Gastrocnemius medialis (tissue), 4 donors: Measurements from ENCODE around the gene LCN2. TPM values are rescaled to one million over a fixed set of nuclear protein-coding genes. Genes with fewer than 3 reads are reported as not detected.

Experiments
- ATAC-seq, 2 donors: fragments of 150-250 bp; one replicate each; pipeline ENCODE4 v1.9.1; 2016
- DNase-seq, 2 donors: peaks; one replicate each; pipeline ENCODE4 v3.0.0-alpha.2; 2019
- H3K27ac ChIP-seq, 4 donors: fragments of 200-600 bp; sonication (generic); 1 replicate in 1 of 4; 2 replicates in 3 of 4; pipeline ENCODE4 v1.5.1; 2016 to 2018; ENCODE audit warnings: mild to moderate bottlenecking in 2 of 4, moderate library complexity in 1 of 4
- H3K27me3 ChIP-seq, 3 donors: fragments of 200-600 bp; sonication (generic) in 2 of 3; 1 replicate in 1 of 3; 2 replicates in 2 of 3; pipeline versions ENCODE4 v1.5.1 to v1.6.0; 2016 to 2019; ENCODE audit warnings: mild to moderate bottlenecking in 1 of 3, moderate library complexity in 1 of 3
- H3K36me3 ChIP-seq, 2 donors: fragments of 200-600 bp; sonication (generic) in 1 of 2; one replicate each; pipeline ENCODE4 v1.5.1; 2017 to 2018
- H3K4me1 ChIP-seq, 2 donors: fragments of 200-600 bp; sonication (generic) in 1 of 2; one replicate each; pipeline ENCODE4 v1.5.1; 2016 to 2017; ENCODE audit warnings: mild to moderate bottlenecking in 2 of 2
- H3K4me3 ChIP-seq, 4 donors: fragments of 200-600 bp; sonication (generic) in 3 of 4; 1 replicate in 1 of 4; 2 replicates in 3 of 4; pipeline ENCODE4 v1.5.1; 2016 to 2019; ENCODE audit warnings: mild to moderate bottlenecking in 2 of 4
- H3K9me3 ChIP-seq, 3 donors: fragments of 200-600 bp; sonication (generic) in 2 of 3; 1 replicate in 1 of 3; 2 replicates in 2 of 3; pipeline ENCODE4 v1.5.1; 2016 to 2019
- POLR2A ChIP-seq, 2 donors: fragments of 450-650 bp; IDR thresholded peaks; one replicate each; pipeline ENCODE4 v1.6.1; 2017; ENCODE audit warnings: antibody characterized with exemption in 2 of 2, mild to moderate bottlenecking in 2 of 2, moderate library complexity in 2 of 2
- in situ Hi-C, 4 donors: fragments of 200-750 bp; cut with MboI; loops; one replicate each; pipeline versions ENCODE4 v1.15.0 to v1.8.0; 2017; ENCODE audit warnings: low sequenced_read_pairs in 4 of 4
- intact Hi-C: fragments of 100-400 bp; cut with DNase I; formaldehyde crosslinking; loops from one replicate; pipeline ENCODE4 v1.15.1; 2023; ENCODE audit warnings: low total_unique reads
- total RNA-seq, 4 donors: library from RNA; depleted of rRNA; stranded (reverse); fragments of >200 nt; gene quantifications; one replicate each; pipeline versions ENCODE4 v1.1.0 to v1.2.3, GENCODE V29; 2016
- TF ChIP-seq, protein P1 (sequence below), 5 experiments: fragments of 450-650 bp in 3 of 5; fragments of 200-600 bp in 2 of 5; sonication (generic) in 2 of 5; IDR thresholded peaks in 4 of 5; conservative IDR thresholded peaks in 1 of 5; 1 replicate in 4 of 5; 2 replicates in 1 of 5; pipeline ENCODE4 v1.5.1; 2016 to 2019; ENCODE audit warnings: antibody characterized with exemption in 5 of 5, mild to moderate bottlenecking in 3 of 5, moderate library complexity in 3 of 5

LCN2 gene
- total RNA-seq, 4 donors from 2014 or later = 1.00 TPM; not detected in 3

DNA sequence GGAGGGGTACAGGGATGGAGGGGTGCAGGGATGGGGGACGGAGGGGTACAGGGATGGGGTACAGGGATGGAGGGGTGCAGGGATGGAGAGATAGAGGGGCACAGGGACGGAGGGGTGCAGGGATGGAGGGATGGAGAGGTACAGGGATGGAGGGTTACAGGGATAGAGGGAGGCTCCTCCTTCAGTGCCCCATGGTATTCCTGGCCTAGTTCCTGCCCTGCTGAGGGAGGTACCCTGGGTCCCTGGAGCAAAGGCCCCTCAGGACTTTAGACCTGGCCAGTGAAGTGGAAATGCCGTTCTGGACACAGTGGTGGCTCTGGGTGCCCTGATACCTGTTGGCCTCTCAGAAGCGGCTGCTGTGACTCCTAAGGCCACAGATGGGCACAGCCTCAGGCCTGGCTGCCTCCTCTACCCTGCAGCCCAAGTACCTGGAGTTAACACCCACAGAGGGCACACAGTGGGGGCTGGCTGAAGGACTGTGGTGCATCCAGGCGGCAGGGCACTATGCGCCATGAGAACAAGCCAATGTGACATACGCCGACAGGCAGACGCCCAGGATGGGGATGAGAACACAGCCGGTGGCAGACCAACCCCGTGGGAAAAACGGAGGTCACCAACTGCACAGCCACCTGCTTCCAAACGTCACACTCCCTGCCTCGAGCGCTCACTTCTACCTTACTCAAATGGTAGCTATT lies 30.1 kb upstream of the LCN2 start:
- H3K9me3 ChIP-seq = no peaks in the 10 kb centered on the region
- intact Hi-C loops (loop anchor here (5.0 kb wide), 2 partner anchors 37 to 177 kb away; no protein-coding TSS in a partner anchor), in situ Hi-C loops (loop anchor here in 3 of 4 donors (10.0 to 25.0 kb wide), 2 partner anchors 157 to 164 kb away; no protein-coding TSS in a partner anchor)
- ATAC-seq = peak in 1 of 2 donors; percentile 31
- peaks cover 8 to 10% of the 10 kb centered on the region in 2 donors for H3K4me1 ChIP-seq
- H3K27me3 ChIP-seq = no peaks in the 10 kb centered on the region
- peak in 1 of 2 donors; percentile 66 for DNase-seq
- H3K27ac ChIP-seq = peak overlapping the region in 2 of 4 donors; percentile 33 to 57
- no peak overlapping the region for H3K4me3 ChIP-seq
- TF ChIP-seq, protein P1, sequence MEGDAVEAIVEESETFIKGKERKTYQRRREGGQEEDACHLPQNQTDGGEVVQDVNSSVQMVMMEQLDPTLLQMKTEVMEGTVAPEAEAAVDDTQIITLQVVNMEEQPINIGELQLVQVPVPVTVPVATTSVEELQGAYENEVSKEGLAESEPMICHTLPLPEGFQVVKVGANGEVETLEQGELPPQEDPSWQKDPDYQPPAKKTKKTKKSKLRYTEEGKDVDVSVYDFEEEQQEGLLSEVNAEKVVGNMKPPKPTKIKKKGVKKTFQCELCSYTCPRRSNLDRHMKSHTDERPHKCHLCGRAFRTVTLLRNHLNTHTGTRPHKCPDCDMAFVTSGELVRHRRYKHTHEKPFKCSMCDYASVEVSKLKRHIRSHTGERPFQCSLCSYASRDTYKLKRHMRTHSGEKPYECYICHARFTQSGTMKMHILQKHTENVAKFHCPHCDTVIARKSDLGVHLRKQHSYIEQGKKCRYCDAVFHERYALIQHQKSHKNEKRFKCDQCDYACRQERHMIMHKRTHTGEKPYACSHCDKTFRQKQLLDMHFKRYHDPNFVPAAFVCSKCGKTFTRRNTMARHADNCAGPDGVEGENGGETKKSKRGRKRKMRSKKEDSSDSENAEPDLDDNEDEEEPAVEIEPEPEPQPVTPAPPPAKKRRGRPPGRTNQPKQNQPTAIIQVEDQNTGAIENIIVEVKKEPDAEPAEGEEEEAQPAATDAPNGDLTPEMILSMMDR (IDR thresholded peaks at IDR 0.05 in 4 of 5, conservative IDR thresholded peaks at IDR 0.05 in 1 of 5) = no peak
- TF ChIP-seq POLR2A (IDR thresholded peaks at IDR 0.05) = no peak
- peaks cover 0 to 29% of the 10 kb centered on the region in 2 donors for H3K36me3 ChIP-seq

DNA sequence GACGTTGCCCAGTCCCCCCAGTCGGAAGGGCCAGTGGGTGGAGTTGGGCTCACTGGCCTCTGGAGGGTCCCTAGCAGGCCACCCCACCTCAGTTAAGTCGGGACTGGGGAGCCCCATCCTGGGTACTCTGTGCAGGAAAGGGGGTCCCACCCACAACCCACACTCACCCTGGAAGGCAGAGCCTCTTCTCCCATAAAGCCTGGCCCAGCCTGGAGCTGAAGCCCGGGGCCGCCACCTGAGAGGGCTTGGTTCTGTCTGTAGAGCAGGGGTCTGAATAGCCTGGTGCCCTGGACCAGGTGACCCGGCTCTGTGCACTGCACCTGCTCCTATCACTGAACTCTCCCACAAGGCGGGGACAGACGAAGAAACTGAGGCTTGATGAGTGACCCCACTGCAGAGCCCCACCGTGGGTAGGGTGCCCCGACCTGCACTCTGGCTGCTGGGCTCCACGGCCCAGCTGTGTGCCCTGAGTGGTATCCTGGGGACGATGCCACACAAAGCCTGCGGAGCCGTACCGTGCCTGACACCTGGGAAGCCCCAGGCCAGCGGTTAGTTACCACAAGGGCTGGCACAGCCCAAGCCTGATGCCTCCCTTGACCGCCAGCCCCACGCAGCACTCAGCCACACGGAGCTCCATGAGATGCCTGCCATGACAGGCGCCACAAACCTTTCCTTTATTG lies 29.1 kb upstream of the LCN2 start:
- peaks cover 0 to 38% of the 10 kb centered on the region in 2 donors for H3K36me3 ChIP-seq
- intact Hi-C loops = no loop called here
- in situ Hi-C loops = loop anchor here in 2 of 4 donors (25.0 kb wide), 1 partner anchor 158 kb away; no protein-coding TSS in a partner anchor

DNA sequence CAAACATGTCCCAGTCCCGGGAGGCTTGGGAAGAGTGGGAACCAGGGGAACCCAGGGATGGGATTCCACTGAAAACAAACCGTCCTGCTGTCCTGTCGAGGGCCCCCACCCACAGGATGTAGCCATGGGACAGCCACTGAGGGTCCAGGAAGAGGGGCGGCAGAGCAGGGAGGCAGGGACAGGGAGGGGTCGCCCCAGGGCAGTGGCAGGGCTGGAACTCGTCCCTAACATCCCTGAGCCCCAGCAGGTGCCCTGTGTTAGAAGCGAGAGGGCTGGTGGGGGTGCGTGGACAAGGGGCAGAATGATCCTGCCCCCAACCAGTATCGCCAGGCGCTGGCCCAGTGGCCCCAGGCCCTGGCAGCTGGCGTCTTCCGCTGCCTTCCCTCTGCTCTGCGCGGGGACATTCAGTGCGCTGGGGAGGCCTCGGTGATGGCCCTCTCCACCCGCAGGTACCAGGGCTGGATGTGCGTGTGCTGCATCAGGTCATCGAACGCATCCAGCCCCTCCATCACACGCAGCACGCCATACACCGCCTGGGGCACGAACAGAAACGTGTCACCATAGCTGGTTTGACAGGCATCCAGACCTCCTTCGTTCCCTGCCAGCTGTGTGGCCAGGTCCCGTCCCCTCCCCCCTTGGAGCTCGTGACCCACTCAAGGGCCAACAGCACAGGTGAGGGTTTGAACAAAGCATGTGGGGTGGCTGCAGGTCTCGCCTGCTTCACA lies 28.4 kb upstream of the LCN2 start:
- in situ Hi-C loops = loop anchor here in 2 of 4 donors (25.0 kb wide), 1 partner anchor 159 kb away; no protein-coding TSS in a partner anchor
- Histone ChIP-seq H3K4me3 (no peak overlapping the region), H3K9me3 (no peaks in the 10 kb centered on the region), H3K27me3 (no peaks in the 10 kb centered on the region), H3K27ac (peak overlapping the region in 3 of 4 donors; percentile 33 to 57 (median 42)), H3K4me1 (peaks cover 18% of the 10 kb centered on the region in 2 donors), H3K36me3 (peaks cover 0 to 38% of the 10 kb centered on the region in 2 donors)
- TF ChIP-seq POLR2A (IDR thresholded peaks at IDR 0.05) = no peak
- TF ChIP-seq, protein P1 (IDR thresholded peaks at IDR 0.05 in 4 of 5, conservative IDR thresholded peaks at IDR 0.05 in 1 of 5) = no peak
- ATAC-seq = no peak
- intact Hi-C loops = no loop called here
- DNase-seq = peak in 1 of 2 donors; percentile 59

More for the DNA sequence above, 29.1 kb upstream of the LCN2 start:
- Histone ChIP-seq H3K4me3 (no peak overlapping the region), H3K4me1 (peaks cover 11% of the 10 kb centered on the region in 2 donors), H3K27me3 (no peaks in the 10 kb centered on the region), H3K27ac (peak overlapping the region in 1 of 4 donors; percentile 57), H3K9me3 (no peaks in the 10 kb centered on the region)
- ATAC-seq = no peak
- peak in 1 of 2 donors; percentile 23 for DNase-seq
- TF ChIP-seq POLR2A (IDR thresholded peaks at IDR 0.05) = no peak
- TF ChIP-seq, protein P1 (IDR thresholded peaks at IDR 0.05 in 4 of 5, conservative IDR thresholded peaks at IDR 0.05 in 1 of 5) = no peak

DNA sequence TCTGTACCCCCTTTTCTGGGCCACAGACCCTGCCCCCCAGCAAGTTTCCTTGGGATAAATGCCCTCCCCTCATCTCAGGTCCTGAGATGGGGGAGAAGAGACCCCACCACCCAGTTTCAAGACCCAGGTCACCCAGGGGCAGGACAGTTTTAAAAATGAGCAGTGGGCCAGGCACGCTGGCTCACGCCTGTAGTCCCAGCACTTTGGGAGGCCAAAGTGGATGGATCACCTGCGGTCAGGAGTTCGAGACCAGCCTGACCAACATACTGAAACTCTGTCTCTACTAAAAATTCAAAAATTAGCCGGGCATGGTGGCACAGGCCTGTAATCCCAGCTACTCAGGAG lies 27.8 kb upstream of the LCN2 start:
- H3K27ac ChIP-seq = peak overlapping the region in 2 of 4 donors; percentile 42 to 57
- intact Hi-C loops (no loop called here), in situ Hi-C loops (loop anchor here in 2 of 4 donors (25.0 kb wide), 1 partner anchor 159 kb away; no protein-coding TSS in a partner anchor)
- H3K4me1 ChIP-seq = peaks cover 23% of the 10 kb centered on the region in 2 donors
- no peak for TF ChIP-seq POLR2A (IDR thresholded peaks at IDR 0.05)
- TF ChIP-seq, protein P1 (IDR thresholded peaks at IDR 0.05 in 4 of 5, conservative IDR thresholded peaks at IDR 0.05 in 1 of 5) = no peak
- no peak for DNase-seq
- peaks cover 0 to 38% of the 10 kb centered on the region in 2 donors for H3K36me3 ChIP-seq
- no peaks in the 10 kb centered on the region for H3K27me3 ChIP-seq
- ATAC-seq = no peak
- H3K4me3 ChIP-seq = no peak overlapping the region
- H3K9me3 ChIP-seq = no peaks in the 10 kb centered on the region
